GM10266 (cell line): ENCODE results near the gene FGD3.
A peak's percentile ranks its signal among the peaks of the same experiment; 100 is the strongest.

Source experiments
- DNase-seq: peaks from one replicate; pipeline ENCODE4 v3.0.0; 2012; ENCODE audit errors: extremely low spot score
- CTCF ChIP-seq: IDR thresholded peaks from 2 replicates; pipeline ENCODE4 v1.5.1; 2012; ENCODE audit warnings: mild to moderate bottlenecking, low read depth; ENCODE audit not compliant: control insufficient read depth, insufficient read depth; ENCODE audit errors: missing control alignments

The FGD3 gene

GRCh38 chr9:93060746-93061259 lies 113.5 kb downstream of the FGD3 start:
- no peak for TF ChIP-seq CTCF
- DNase-seq = peak; percentile 51

- DNase-seq = no peak
- TF ChIP-seq CTCF = no peak
Measured at GRCh38 chr9:93061260-93061751, 114.0 kb downstream of the FGD3 start.

- DNase-seq = peak; percentile 65
Measured at GRCh38 chr9:93061791-93062763, 114.8 kb downstream of the FGD3 start.

GRCh38 chr9:93064392-93065134 lies 117.2 kb downstream of the FGD3 start:
- peak; percentile 92 for DNase-seq

More at GRCh38 chr9:93061791-93062763, 114.8 kb downstream of the FGD3 start:
- TF ChIP-seq CTCF = no peak

GRCh38 chr9:93065135-93065720 lies 117.9 kb downstream of the FGD3 start:
- no peak for DNase-seq
- TF ChIP-seq CTCF = no peak

More at GRCh38 chr9:93064392-93065134, 117.2 kb downstream of the FGD3 start:
- TF ChIP-seq CTCF = no peak

- TF ChIP-seq CTCF = no peak
- no peak for DNase-seq
Measured at GRCh38 chr9:93066978-93067603, 119.8 kb downstream of the FGD3 start.
